Activated naive CD8-positive, alpha-beta T cell (primary cell): ENCODE data around the gene OR6B2.

Source experiments
- H3K27ac Mint-ChIP-seq: one replicate; pipeline ENCODE4 v1.8.0; 2021; ENCODE audit warnings: mixed read lengths
- H3K27me3 Mint-ChIP-seq: one replicate; pipeline ENCODE4 v1.8.0; 2021; ENCODE audit warnings: mixed read lengths
- H3K36me3 Mint-ChIP-seq: one replicate; pipeline ENCODE4 v1.8.0; 2021; ENCODE audit warnings: mixed read lengths
- H3K4me1 Mint-ChIP-seq: one replicate; pipeline ENCODE4 v1.8.0; 2021; ENCODE audit warnings: low read depth, mixed read lengths
- H3K4me3 Mint-ChIP-seq: one replicate; pipeline ENCODE4 v1.8.0; 2021; ENCODE audit warnings: mild to moderate bottlenecking, mixed read lengths
- H3K9me3 Mint-ChIP-seq: one replicate; pipeline ENCODE4 v1.8.0; 2021; ENCODE audit warnings: low read depth, mixed read lengths

OR6B2 gene

DNA sequence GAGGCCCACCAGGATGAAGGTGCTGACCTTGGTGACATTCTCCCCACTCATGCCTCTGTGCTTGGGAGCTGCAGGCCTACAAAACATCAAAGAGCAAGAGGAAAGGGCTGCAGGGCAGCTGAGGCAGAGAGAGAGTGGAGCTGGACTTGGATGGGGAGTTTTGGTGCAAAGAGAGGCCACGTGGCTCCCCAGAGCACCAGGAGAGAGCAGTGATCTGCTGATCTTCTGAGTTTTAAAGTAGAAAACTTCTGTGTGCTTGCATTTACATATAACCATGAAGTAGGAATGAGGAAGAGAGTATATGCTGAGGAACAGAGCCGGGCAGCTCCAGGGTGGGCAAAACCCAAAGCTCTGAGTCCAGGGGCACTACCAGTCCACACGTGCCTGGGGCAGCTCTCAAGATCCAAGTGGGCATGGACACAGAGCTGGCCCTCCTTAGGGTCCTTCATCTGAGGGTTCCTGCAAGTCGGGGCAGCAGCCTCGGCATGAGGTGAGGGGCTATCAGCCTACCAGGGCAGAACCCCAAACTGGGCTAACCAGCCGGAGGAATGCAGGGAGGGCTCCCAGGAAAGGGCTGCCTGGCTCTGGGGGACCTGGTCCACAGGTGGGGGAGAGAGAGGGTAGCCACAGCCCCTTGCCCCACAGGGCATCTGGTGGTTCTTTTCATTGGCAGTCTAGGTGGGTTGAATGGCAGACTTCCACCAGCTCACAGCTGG is at the start of gene OR6B2:
Gene OR6B2, minus strand, starts transcription at position 51 of the 716 bp plus-strand sequence. Its CDS starts 0 bp downstream, at position 51.
- Mint-ChIP-seq H3K4me1 (no peaks in the 10 kb centered on the region), H3K27ac (no peak within 1 kb of the TSS), H3K9me3 (no peaks in the 10 kb centered on the region), H3K4me3 (no peak within 1 kb of the TSS), H3K27me3 (peaks cover 14% of the 10 kb centered on the region), H3K36me3 (no peaks in the 10 kb centered on the region)

DNA sequence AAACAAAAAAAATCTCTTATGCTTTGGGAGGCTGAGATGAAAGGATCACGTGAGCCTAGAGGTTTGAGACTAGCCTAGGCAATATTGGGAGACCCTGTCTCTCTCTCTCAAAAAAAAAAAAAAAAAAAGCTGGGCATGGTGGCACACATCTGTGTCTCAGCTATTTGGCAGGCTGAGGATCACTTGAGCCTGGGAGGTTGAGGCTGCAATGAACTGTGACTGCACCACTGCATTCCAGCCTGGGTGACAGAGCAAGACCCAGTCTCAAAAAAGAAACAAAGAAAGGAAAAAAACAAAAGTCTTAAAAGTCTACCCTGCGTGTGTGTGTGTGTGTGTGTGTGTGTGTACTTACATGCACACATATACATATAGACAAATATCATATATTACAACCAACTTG is 48.4 kb upstream of the OR6B2 start:
- Mint-ChIP-seq H3K9me3 (peaks cover 15% of the 10 kb centered on the region), H3K4me3 (no peak overlapping the region), H3K36me3 (peaks cover 6% of the 10 kb centered on the region), H3K27me3 (peaks cover 14% of the 10 kb centered on the region), H3K4me1 (no peaks in the 10 kb centered on the region), H3K27ac (no peak overlapping the region)

DNA sequence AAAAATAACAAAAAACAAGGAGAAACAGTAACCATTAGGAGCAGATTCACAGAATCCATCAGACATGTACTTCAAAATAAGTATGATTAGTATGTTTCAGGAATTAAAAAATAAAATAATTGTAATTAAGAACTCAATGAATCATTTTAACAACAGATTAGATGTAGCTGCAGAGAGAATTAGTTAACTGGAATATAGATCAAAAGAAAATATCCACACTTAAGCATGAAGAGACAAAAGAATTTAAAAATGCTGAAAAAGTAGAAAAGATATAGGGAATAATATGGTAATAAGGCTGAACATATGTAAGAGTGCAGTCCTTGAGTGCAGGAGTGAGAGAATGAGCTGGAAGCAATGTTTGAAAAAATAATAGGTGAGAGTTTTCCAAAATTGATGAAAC is 47.2 kb upstream of the OR6B2 start:
- H3K9me3 Mint-ChIP-seq, result peaks cover 15% of the 10 kb centered on the region
- no peaks in the 10 kb centered on the region for H3K4me1 Mint-ChIP-seq
- H3K27ac Mint-ChIP-seq, result no peak overlapping the region
- H3K36me3 Mint-ChIP-seq, result peaks cover 6% of the 10 kb centered on the region
- no peak overlapping the region for H3K4me3 Mint-ChIP-seq
- H3K27me3 Mint-ChIP-seq, result peaks cover 10% of the 10 kb centered on the region

DNA sequence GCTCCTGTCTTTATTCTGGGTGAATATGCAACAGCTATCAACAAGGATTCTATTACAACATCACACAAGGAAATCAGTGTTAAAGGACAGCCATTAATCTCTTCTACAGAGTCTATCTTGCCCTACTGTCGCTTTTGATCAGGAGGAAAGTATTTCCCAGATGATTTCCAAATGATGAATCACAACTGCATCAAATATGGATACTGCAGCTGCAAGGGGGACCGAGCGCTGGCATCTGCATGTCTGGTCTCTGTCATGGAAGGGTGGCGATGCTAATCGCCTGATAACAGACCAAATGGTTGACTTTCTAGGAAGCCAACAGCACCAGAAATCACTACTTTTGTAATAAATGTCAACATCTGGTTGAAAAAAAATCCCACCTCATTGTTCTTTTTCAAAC is 44.3 kb upstream of the OR6B2 start:
- Mint-ChIP-seq H3K9me3 (peaks cover 15% of the 10 kb centered on the region), H3K4me1 (no peaks in the 10 kb centered on the region), H3K27me3 (peaks cover 10% of the 10 kb centered on the region), H3K27ac (no peak overlapping the region), H3K36me3 (peaks cover 6% of the 10 kb centered on the region), H3K4me3 (no peak overlapping the region)

DNA sequence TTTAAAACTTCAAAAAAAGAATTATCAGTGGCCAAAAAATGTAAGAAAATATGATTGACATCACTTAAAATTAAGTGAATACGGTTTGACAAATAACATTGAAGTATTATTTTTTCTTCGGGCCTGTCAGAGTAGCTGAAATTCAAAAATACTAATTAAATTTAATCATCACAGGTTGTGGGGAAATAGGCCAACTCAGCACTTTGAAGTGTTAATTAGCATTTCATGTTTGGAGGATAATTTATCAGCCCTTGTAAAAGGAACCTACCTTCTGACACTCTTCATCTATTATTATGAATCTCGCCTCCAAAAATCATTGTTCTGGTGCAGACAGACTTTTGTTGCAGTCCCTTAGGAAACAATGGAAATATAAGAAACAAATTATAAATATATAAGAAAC is 40.7 kb upstream of the OR6B2 start:
- H3K4me3 Mint-ChIP-seq, result no peak overlapping the region
- H3K4me1 Mint-ChIP-seq, result no peaks in the 10 kb centered on the region
- no peak overlapping the region for H3K27ac Mint-ChIP-seq
- H3K27me3 Mint-ChIP-seq, result peaks cover 7% of the 10 kb centered on the region
- peaks cover 4% of the 10 kb centered on the region for H3K9me3 Mint-ChIP-seq
- no peaks in the 10 kb centered on the region for H3K36me3 Mint-ChIP-seq

DNA sequence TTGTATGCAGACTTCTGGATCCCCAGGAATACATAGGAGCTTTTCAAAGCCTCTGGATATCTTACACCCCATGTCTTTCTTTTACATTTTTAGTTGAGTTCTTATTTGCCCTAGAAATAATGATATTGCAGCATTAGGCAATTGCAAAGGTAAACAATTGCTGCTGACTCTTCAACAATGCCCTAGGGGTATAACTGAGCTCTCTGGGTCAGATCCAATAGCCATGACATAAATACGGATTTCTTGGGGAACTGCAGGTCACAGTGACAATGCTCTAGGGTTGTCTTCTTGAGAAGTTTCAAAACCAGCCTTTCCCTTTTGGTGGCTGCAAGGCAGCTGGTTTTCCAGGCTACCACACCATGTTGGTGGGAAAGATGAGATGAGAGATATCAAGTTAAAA is 39.6 kb upstream of the OR6B2 start:
- H3K9me3 Mint-ChIP-seq, result peaks cover 4% of the 10 kb centered on the region
- no peaks in the 10 kb centered on the region for H3K36me3 Mint-ChIP-seq
- no peaks in the 10 kb centered on the region for H3K4me1 Mint-ChIP-seq
- H3K4me3 Mint-ChIP-seq, result no peak overlapping the region
- peaks cover 3% of the 10 kb centered on the region for H3K27me3 Mint-ChIP-seq
- no peak overlapping the region for H3K27ac Mint-ChIP-seq

DNA sequence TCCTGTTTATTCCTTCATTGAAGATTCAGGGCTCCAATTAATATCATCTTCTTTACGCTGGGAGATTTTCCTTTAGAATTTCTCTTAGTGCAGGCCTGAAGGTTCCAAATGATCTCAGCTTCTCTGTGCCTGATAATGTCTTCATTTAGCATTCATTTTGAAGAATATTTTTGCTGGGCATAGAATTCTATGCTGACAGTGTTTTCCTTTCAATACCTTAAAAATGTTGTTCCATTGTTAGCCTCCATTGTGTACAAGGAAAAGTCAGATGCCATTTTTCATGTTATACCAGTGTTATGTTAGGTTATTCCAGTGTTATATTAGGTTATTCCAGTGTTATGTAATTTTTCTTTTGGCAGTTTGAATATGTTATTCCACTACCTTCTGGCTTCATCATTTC is 38.0 kb upstream of the OR6B2 start:
- H3K4me3 Mint-ChIP-seq, result no peak overlapping the region
- H3K27ac Mint-ChIP-seq, result no peak overlapping the region
- H3K36me3 Mint-ChIP-seq, result no peaks in the 10 kb centered on the region
- H3K9me3 Mint-ChIP-seq, result peaks cover 4% of the 10 kb centered on the region
- peaks cover 3% of the 10 kb centered on the region for H3K27me3 Mint-ChIP-seq
- no peaks in the 10 kb centered on the region for H3K4me1 Mint-ChIP-seq

DNA sequence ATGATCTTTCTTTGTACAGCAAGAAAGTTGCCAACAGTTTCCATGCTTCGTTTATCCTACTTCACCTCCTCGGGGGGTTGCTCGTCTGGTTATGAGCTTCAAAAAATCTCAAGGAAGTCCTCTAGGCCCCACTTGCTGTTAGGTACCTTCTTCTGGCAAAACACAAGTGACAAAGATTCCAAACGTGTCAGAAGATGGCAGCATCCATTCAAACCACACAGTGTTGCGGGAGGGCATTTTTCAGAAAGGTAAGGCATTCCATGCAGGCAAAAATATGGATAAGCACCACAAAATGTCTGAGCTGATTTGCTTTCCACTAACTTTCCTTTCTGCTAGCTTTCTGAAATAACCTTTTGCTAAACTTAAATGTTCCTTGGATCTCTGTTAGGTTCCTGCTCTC is 36.3 kb upstream of the OR6B2 start:
- Mint-ChIP-seq H3K36me3 (no peaks in the 10 kb centered on the region), H3K4me1 (no peaks in the 10 kb centered on the region), H3K27ac (no peak overlapping the region), H3K9me3 (peaks cover 4% of the 10 kb centered on the region), H3K27me3 (peaks cover 1% of the 10 kb centered on the region), H3K4me3 (no peak overlapping the region)

DNA sequence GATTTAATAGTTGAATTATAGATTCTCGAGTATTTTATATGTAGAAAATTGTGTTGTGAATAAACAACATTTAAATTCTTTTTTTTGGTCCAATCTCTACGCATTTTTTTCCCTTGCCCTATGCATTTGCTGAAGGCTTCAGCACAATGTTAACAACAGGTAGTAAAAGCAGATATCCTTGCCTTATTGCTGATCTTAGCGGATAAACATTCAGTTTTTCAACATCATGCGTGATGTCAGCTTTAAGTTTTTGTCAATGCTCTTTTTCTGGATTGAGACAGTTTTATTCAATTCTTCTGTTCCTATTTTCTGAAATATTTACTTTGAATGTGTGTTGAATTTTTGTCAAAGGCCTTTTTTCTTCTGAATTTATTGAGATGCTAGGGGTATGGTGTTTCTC is 34.7 kb upstream of the OR6B2 start:
- H3K27me3 Mint-ChIP-seq, result peaks cover 4% of the 10 kb centered on the region
- H3K4me1 Mint-ChIP-seq, result peaks cover 2% of the 10 kb centered on the region
- H3K9me3 Mint-ChIP-seq, result peaks cover 4% of the 10 kb centered on the region
- H3K27ac Mint-ChIP-seq, result no peak overlapping the region
- no peaks in the 10 kb centered on the region for H3K36me3 Mint-ChIP-seq
- no peak overlapping the region for H3K4me3 Mint-ChIP-seq

DNA sequence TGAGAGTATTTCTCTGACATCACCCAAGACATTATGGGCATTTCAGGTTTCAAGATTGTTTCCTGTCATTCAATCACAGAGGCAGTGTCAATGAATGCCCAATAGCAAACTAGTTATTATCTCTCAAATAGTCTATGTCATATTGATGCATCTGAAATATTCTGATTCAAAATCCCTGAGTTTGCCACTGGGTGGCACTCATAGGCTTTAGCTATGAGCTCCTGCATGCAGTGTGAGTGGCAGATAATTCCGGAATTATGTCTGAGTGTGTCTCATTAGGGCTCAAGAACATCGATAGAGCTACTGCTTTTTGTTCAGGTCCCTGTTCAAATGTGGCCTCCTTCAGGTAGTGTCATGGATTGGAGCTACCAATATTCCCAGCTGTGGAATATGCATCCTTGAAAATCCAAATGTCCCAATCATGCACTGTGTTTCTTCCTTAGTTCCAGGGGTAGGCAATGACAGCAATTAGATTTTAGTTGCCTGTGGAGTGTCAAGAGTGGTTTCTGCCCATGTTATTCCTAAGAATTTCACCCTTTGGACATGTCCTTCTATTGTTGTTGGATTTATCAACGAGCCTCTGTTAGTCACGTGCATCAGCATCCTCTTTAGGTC is 30.9 kb upstream of the OR6B2 start:
- Mint-ChIP-seq H3K36me3 (no peaks in the 10 kb centered on the region), H3K9me3 (no peaks in the 10 kb centered on the region), H3K27me3 (peaks cover 9% of the 10 kb centered on the region), H3K27ac (no peak overlapping the region), H3K4me1 (peaks cover 2% of the 10 kb centered on the region), H3K4me3 (no peak overlapping the region)

DNA sequence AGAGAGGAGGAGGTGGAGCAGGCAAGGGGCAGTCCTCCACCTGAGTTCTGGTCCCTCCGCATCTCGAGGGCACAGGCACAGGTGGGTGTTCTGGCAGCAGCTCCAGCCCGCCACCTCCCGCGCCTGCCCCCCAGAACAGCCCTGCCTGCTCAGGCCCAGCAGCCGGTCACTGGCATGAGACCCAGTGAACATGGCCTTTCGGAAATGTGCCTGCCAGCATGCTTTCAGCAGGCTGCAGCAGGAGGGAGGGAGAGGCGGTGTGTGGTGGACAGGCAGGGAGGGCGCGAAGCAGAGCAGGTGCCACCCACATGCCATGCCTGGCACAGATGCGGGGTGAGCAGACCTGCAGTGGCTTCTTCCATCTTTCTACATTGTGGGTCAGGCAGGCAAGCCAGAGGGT is 26.4 kb upstream of the OR6B2 start:
- no peaks in the 10 kb centered on the region for H3K36me3 Mint-ChIP-seq

DNA sequence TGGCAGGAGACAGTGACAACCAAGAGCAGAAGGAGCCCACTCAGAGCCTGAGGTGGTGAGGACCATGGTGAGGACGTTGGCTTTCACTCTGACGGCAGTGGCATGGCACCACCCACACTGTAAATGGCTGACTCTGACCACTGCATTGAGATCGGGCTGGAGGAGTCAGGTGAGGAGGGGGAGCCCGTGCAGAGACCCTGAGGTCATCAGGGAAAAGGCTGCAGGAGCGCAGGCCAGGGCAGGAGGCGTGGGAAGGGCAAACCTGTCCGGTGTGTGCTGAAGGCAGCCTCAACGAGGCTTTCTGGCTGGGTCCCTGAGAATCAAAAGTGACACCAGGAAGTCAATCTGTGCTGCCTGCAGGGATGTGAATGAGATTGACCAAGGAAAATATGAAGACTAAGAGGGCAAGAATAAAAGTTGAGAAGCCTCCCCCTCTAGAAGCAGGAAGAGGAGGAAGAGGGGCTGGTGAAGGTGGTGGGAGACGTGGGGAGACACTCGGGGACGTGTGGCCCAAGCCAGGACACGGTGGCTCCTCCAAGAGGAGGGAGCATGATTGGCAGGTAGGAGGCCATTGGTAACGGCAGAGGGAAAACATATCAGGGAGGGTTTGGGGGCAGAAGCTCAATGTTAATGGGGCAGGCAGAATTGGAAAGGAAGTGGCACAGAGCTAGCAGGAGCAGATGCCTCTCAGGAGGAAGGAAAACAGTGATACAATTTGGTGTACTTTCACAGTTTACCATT is 25.1 kb upstream of the OR6B2 start:
- Mint-ChIP-seq H3K27ac (no peak overlapping the region), H3K36me3 (no peaks in the 10 kb centered on the region), H3K4me1 (no peaks in the 10 kb centered on the region), H3K4me3 (no peak overlapping the region), H3K27me3 (peaks cover 31% of the 10 kb centered on the region), H3K9me3 (no peaks in the 10 kb centered on the region)

More for the DNA sequence above, 26.4 kb upstream of the OR6B2 start:
- Mint-ChIP-seq H3K4me3 (no peak overlapping the region), H3K27me3 (peaks cover 33% of the 10 kb centered on the region), H3K4me1 (peaks cover 2% of the 10 kb centered on the region), H3K27ac (no peak overlapping the region), H3K9me3 (no peaks in the 10 kb centered on the region)

DNA sequence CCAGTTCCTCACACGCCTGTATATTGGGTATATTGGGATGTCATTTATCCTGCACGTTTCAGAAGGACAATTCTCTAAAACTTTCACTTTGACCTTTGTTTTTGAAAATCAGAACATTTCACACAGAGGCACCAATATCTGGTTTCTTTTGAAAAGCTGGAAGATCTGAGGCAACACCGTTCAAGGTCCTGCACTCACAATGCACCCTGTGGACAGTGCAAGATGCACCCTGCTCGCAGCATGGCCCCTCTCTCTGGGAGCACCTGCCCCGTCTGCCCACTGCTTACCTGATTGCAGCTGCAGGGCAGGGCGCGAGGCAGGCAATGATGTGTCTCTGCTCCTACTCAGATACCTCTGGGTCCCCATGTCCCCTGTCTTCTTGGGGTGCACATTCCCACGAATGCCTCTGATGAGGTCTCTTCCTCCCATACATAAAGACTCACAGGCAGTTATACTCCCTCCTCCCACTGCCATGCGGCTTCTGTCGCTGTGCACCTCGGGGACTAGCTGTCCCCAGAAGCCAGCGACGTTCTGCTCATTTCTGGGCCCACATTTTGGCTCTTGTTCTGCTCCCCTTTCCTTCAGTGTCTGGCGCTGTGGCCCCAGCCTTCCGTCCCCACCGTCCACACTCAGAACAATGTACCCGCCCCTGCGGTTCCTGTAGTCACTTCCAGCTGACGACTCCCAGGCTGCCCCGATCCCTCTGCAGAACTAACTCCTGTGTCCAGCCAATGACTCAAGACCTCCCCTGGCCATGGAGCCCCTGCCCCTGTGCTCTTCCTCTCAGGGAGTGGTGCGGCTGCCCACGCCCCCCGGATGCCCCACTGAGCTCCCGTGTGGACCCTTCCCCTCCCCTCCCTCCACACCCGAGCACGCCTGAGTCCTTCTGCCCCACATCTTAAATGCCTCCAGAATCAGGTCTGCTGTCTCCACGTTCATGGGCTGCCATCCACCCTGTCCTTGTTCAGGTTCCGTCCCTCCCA is 23.2 kb upstream of the OR6B2 start, which contains the start of gene OR6B3:
Gene OR6B3, minus strand, starts transcription at position 349 of the 983 bp plus-strand sequence.
- Mint-ChIP-seq H3K27me3 (peaks cover 31% of the 10 kb centered on the region), H3K4me3 (no peak within 1 kb of the TSS), H3K9me3 (no peaks in the 10 kb centered on the region), H3K27ac (no peak within 1 kb of the TSS), H3K36me3 (no peaks in the 10 kb centered on the region), H3K4me1 (no peaks in the 10 kb centered on the region)

DNA sequence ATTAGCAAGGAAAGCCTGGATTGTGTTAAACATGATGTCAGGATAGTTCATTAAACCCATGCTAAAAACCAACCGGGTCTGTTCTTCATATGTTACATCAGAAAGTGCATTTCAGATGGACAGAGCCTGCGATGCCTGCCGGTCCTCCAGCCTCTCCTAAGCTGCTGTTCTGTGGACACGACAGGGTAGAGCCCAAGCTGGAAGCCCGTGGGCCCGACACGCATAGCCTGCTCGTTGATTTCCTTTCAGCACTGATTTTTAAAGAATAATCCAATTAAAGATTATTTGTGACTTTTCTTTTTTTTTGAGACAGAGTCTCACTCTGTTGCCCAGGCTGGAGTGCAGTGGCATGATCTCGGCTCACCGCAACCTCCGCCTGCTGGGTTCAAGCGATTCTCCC is 22.3 kb upstream of the OR6B2 start:
- Mint-ChIP-seq H3K9me3 (no peaks in the 10 kb centered on the region), H3K4me3 (no peak overlapping the region), H3K27ac (no peak overlapping the region), H3K36me3 (no peaks in the 10 kb centered on the region), H3K27me3 (peaks cover 36% of the 10 kb centered on the region), H3K4me1 (no peaks in the 10 kb centered on the region)
